GM18909 (cell line): ENCODE results near the gene GSTA2.
"Not testable (repeated sequence)": the region's sequence is repeated elsewhere in the genome, so short reads cannot be mapped to it uniquely, and the experiment has no call there.

Source experiments
- ATAC-seq: cut with Tn5 transposase; IDR thresholded peaks from one replicate; pipeline ENCODE4 v1.9.1; 2021; ENCODE audit warnings: mild to moderate bottlenecking; ENCODE audit not compliant: unreplicated experiment, poor library complexity

The GSTA2 gene

DNA sequence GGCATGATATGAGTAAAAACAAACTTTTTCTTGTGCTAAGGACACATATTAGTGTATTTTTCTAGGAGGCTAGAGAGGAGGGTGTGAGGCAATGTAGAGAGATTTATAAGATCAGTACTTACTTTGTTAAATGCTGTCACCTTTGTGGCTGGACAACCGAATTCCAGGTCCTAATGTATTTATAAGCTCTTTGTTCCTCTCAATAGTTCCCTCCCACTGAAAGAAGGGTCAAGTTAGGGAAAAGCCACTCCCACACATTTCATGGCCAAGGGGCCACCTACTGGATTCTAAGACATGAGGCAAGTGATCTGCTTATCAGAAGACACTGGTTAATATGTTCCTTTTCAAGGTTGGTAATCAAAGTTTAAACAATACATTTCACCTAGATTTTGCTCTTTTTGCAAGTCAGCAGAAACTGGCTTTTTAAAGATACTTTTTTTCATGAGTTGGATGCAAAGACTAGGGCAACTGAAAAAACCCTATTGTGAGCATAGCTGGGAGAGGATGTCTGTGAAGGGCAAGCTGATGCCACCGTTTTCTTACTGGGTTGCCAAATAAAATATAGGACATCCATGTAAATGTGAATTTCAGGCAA, at the start of gene GSTA2:
Gene GSTA2, minus strand, starts transcription at position 154 of the 595 bp plus-strand sequence. CDS start 5,528 bp downstream, outside the sequence.
- ATAC-seq, result not testable (repeated sequence)

DNA sequence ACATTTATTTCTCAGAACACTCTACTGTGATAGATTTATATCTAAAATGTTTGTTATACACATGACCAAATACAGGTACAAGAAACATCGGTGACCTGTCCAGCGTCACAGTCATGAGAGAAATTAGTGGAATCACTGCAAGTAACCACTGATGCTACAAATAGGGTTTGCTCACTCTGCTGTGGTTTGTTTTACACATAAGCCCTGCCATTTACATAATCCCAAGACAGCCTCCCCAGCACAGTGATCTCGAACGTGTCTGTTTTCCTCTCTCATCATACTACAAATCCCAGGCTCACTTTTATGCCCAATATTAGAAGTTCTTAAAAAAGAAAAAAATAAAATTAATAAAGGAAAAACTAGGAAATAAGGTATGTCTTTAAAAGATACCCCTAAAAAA, 46.5 kb upstream of the GSTA2 start:
- not testable (repeated sequence) for ATAC-seq

DNA sequence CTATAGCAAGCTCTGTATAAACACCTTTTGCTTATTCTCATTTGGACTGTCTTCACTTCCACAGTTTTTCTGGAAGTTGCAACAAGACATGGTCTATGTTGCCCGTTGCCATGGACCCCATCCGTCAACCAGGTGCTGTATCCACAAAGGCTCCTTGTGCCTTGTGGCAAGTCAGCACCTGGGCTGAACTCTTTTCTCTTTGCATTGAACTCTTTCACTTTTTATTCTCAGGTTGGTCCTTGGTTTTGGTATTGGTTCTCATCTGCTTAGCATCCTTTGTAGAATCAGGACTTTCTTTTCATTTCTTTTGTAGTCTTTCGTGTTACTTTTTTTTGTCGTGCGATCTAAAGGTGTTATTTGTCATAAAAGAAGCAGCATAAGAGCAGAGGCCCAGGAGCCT, 45.4 kb upstream of the GSTA2 start:
- ATAC-seq, result no peak

DNA sequence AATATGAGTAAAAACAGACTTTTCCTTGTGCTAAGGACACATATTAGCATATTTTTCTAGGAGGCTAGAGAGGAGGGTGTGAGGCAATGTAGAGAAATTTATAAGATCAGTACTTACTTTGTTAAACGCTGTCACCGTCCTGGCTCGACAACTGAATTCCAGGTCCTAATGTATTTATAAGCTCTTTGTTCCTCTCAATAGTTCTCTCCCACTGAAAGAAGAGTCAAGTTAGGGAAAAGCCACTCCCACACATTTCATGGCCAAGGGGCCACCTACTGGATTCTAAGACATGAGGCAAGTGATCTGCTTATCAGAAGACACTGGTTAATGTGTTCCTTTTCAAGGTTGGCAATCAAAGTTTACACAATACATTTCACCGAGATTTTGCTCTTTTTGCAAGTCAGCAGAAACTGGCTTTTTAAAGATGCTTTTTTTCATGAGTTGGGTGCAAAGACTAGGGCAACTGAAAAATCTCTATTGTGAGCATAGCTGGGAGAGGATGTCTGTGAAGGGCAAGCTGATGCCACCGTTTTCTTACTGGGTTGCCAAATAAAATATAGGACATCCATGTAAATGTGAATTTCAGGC, 40.5 kb upstream of the GSTA2 start, which contains the start of gene GSTA1:
Gene GSTA1, minus strand, starts transcription at position 149 of the 588 bp plus-strand sequence. CDS start 4,549 bp downstream, outside the sequence.
- ATAC-seq, result not testable (repeated sequence)

DNA sequence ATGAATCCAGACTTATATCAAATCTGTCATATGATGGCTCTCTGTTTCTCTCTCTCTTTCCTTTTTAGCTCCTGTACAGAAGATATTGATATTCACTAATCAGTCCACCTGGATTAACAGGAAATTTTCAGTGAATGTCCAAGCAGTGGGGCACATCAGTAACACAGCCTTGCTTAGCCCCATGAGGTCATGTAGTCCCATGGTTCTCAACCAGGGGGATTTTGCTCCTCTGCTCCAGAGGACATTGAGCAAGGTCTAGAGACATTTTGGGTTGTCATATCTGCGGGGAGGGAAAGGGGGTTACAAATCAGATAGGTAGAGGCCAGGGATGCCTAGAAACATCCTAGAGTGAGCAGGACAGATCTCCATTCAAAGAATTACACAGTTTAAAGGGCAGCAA, 39.5 kb upstream of the GSTA2 start:
- no peak for ATAC-seq

DNA sequence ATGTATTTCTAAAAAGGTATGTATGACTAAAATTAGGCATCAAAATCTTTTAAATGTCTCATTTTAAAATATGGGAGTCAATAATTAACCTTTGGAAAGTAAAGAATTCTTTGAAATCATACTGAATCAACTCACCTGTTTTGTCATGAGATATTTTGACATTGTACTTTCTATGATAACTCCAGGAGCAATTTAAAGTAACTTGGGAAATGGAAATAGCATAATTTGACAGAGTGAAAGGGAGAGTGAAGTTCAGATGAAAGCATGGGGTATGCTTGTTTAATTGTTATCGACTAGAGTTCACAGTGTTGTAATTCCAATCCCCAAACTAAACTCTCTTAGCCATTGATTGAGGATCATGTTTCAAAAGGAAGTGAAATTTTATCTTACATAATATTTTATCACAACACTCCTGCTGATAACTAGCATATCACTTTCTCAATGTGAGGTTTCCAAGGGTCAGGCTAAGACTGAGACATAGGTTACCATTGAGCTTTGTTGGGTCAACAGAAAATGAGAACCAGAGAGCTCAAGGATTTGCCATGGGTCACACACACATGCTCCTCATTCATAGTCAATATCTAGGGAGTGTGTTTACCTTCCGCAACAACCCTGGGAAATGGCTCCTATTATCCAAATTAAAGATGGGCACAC, 38.0 kb upstream of the GSTA2 start:
- ATAC-seq, result no peak

DNA sequence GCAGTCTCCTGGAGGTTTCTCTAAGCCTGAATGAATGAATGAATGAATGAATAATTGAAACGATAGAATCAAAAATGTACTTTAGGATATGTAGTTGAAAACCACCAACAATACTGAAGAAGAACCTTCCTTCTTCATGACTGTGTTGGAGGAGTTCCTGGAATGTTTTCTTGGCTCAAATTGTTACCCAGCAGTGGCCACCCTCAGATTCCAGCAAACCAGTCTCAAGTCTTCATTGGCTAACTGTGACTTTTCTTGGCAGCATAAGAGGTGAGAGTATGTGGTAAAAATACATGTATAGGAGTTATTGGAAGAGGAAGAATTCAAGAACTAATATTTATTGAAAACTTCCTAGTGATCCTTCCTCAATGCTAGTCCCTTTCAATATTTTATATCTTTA, 36.0 kb upstream of the GSTA2 start:
- ATAC-seq, result not testable (repeated sequence)

DNA sequence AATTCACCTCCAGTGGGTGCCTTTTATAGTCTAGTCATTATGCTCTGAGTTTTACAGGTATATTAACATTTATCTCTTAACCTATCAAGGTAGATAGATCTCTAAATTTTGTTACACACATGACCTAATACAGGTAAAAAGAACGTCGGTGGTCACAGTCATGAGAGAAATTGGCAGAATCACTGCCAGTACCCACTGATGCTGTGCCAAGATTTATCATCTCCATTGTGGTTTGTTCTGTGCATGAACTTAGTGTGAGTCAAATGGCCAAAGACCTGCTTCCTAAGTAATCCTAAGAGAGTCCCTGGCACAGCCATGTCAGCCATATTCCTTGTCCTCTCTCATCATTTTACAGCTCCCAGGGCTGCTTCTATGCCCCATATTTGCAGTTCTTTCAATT, 31.1 kb upstream of the GSTA2 start:
- ATAC-seq, result not testable (repeated sequence)

DNA sequence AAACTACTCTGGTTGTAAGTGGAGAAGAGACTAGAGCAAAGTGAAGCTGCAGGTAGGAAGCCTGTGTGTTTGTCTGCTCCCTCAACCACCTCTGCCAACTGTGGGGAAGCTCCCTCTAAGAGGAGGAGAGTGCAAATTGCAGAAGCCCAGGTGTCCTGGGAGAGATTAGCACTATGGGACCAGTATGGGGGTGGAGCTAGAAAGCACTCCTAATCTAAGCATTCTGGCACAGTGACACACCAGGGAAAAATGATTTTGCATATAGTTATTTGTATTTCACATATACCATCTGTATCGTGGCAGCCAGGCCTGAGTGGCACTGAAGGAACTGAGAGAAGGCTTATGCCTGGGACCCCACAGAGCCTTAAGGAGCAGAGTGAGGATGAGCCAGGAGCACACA, 27.6 kb upstream of the GSTA2 start:
- ATAC-seq, result no peak

DNA sequence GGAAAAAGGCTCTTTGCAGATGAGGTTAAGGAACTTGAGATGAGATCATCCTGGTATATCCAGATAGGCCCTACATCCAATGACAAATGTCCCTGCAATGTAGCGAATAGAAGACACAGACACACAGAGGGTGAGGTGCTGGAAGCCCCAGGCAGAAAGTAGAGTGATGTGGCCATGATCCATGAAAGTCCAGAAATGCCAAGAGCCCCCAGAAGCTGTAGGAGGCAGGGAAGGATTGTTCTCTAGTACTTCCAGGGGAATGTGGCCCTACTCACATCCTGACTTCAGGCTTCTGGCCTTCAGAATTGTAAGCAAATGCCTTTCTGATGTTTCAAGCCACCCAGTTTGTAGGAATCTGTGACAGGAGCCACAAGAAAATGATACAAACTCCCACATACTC, 26.4 kb upstream of the GSTA2 start:
- not testable (repeated sequence) for ATAC-seq

DNA sequence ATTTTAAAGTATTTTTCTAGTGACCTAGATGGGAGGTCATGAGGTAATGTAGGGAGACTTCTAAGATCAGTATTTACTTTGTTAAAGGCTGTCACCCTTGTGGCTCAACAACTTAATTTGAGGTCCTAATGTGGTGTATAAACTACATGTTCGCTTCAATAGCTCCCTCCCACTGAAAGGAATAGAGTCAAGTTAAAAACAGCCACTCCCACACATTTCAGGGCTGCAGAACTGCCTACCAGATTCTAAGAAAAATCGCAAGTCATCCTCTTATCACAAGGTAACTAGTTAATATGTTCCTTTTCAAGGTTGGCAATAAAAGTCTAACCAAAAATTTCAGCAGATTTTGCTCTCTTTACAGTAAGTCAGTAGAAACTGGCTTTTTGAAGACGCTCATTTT, 25.2 kb upstream of the GSTA2 start:
- ATAC-seq, result no peak

DNA sequence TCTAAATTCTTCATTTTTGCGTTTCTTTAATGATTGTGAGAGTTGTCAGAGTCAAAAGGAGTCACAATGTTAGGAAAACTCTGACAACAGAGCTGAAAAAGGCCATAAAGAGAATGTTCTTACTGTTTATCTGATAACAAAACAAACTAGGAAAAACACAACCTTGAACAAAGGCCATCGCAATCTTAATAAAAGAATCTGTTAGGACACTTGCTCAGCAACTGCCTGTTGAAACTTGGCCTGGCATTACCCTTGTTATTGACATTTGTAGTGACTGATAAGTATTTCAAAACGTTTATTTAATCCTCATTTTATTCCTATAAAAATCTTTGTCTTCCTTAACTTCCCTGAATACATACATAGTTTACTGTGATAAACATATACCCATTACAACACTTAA, 24.6 kb upstream of the GSTA2 start:
- ATAC-seq, result no peak

DNA sequence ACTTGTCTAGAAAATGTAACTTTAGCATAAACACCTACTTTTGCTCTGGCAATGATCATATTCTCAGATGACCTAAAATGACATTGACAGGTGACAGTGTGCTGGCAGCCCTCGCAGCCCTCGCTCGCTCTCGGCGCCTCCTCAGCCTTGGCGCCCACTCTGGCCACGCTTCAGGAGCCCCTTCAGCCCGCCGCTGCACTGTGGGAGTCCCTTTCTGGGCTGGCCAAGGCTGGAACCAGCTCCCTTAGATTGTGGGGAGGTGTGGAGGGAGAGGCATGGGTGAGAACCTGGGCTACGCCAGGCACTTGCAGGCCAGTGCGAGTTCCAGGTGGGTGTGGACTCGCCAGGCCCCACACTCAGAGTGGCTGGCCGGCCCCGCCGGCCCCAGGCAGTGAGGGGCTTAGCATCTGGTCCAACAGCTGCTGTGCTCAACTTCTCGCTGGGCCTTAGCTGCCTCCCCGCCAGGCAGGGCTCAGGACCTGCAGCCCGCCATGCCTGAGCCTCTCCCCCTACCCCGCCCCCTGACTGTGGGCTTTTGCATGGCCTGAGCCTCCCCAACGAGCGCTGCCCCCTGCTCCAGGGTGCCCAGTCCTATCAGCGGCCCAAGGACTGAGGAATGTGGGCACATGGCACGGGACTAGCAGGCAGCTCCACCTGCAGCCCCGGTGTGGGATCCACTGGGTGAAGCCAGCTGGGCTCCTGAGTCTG, 23.1 kb upstream of the GSTA2 start:
- ATAC-seq, result no peak

DNA sequence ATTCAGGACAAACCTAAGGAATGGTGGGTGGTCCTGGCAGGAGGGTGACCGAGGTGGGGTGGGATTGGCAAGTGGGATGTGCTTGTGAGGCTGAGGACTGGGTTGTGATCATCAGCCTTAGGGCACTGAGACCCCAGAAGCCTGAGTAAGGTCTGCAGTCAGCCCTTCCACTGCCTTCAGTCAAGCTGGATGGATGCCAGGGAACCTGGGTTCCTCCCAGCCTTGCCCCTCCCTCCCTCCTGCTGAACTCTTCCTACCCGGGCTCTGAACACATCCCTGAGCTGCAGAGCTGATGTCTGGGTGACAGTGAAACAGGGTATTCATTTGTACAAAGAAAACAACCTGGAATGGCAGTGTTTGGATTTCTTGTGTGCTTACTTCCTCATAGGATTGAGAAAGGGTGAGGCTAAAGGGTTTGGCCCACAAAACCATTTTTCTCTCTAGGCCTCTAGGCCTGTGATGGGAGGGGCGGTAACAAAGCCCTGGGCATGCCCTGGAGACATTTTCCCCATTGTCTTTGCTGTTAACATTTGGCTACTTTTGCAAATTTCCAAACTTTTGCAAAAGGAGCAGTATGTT, 19.5 kb upstream of the GSTA2 start:
- not testable (repeated sequence) for ATAC-seq

DNA sequence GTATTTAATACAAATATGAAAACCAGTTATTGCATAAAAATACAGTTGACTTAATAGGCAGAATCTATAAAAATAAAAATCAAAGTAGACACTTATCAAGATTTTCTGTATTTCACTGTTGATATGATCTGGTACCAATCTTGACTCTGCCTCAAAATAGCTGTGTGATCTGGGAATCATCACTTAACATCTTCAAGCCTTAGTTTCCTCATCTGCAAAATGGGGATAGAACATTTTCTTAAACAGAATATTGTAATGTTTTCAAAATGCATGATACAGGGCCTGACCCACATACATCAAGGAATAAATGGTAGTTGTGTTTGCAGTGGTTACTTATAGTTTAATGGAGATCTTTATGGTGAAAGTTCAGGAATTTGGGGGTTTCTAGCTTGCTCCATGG, 18.9 kb upstream of the GSTA2 start:
- ATAC-seq, result not testable (repeated sequence)

DNA sequence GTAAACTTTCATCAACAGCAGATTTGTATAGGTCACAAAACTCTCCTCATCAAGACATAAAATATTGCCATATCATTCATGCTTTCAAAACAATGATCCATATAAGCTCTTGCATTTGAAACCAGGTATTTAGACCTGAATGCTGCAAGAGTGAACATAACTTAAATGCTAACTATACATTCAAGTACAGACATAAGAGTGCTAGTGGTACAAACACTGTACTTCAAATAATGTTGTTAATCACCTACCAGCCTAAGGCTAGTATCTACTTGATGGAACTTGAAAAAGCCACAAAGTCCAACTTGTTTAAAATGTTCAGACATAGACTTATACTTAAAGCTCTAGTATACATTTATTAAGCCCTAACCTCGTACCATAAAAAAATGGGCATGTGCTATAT, 16.0 kb upstream of the GSTA2 start:
- no peak for ATAC-seq

DNA sequence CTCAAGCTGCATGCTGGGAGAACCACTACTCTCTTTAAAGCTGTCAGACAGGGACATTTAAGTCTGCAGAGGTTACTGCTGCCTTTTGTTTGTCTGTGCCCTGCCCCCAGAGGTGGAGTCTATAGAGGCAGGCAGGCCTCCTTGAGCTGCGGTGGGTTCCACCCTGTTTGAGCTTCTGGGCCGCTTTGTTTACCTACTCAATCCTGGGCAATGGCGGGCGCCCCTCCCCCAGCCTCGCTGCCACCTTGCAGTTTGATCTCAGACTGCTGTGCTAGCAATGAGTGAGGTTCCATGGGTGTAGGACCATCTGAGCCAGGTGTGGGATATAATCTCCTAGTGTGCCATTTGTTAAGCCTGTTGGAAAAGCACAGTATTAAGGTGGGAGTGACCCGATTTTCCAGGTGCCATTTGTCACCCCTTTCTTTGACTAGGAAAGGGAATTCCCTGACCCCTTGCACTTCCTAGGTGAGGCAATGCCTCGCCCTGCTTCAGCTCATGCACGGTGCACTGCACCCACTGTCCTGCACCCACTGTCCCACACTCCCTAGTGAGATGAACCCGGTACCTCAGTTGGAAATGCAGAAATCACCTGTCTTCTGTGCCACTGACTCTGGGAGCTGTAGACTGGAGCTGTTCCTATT, 13.6 kb upstream of the GSTA2 start:
- ATAC-seq, result not testable (repeated sequence)

DNA sequence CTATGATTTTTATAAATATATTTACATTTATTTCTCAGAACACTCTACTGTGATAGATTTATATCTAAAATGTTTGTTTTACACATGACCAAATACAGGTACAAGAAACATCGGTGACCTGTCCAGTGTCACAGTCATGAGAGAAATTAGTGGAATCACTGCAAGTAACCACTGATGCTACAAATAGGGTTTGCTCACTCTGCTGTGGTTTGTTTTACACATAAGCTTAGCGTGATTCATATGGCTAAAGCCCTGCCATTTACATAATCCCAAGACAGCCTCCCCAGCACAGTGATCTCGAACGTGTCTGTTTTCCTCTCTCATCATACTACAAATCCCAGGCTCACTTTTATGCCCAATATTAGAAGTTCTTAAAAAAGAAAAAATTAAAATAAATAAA, 6.1 kb upstream of the GSTA2 start:
- ATAC-seq, result not testable (repeated sequence)

DNA sequence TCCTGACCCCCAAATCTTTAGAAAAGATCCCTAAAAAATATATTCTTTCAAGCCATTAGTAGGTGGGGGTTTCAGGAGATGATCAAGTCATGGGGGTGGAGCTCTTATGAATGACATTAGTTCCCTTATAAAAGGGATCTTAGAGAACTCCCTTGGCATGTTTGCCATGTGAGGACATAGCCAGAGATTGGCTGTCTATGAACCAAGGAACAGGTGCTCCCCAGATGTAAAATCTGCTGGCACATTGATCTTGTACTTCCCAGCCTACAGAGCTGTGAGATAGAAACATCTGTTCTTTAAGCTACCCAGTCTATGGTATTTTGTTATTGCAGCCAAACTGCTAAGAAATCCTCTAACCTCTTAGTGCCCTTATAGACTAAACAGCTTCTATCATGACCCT, 4.4 kb upstream of the GSTA2 start:
- not testable (repeated sequence) for ATAC-seq
